Measurements from ENCODE around the gene XCR1. TPM values are rescaled to one million over a fixed set of nuclear protein-coding genes. Genes with fewer than 3 reads are reported as not detected.

Gene XCR1
- polyA plus RNA-seq, 12 donors, result 0.09 to 2.7 (median 0.23) TPM; not detected in 2

Other genes with a start within 250 kb of the XCR1 start
- gene SLC6A20, start 230.9 kb downstream of the XCR1 start, polyA plus RNA-seq (ENCODE audit: insufficient read length in 12 of 12), result 1 to 10 TPM in 1 of 12 donors, under 1 TPM in 10, not detected in 1; 0.04 to 3.4 (median 0.12) TPM
- 10 to 100 TPM in 11 of 12 donors, not detected in 1; 12.5 to 38.8 (median 18.0) TPM for gene LZTFL1, start 185.4 kb downstream of the XCR1 start, polyA plus RNA-seq (ENCODE audit: insufficient read length in 12 of 12)
- under 1 TPM in 1 of 12 donors, not detected in 11; 0.07 TPM for gene CCR9, start 140.9 kb downstream of the XCR1 start, polyA plus RNA-seq (ENCODE audit: insufficient read length in 12 of 12)
- gene CXCR6, start 84.0 kb downstream of the XCR1 start, polyA plus RNA-seq (ENCODE audit: insufficient read length in 12 of 12), result under 1 TPM in 10 of 12 donors, not detected in 2; 0.12 to 0.85 (median 0.41) TPM
- 10 to 100 TPM in 11 of 12 donors, not detected in 1; 20.9 to 44.6 (median 29.6) TPM for gene FYCO1, start 31.7 kb downstream of the XCR1 start, polyA plus RNA-seq (ENCODE audit: insufficient read length in 12 of 12)
- 1 to 10 TPM in 11 of 12 donors, not detected in 1; 1.8 to 4.3 (median 3.6) TPM for gene CCR1, start 180.8 kb upstream of the XCR1 start, polyA plus RNA-seq (ENCODE audit: insufficient read length in 12 of 12)
- gene CCR3, start 215.0 kb upstream of the XCR1 start, polyA plus RNA-seq (ENCODE audit: insufficient read length in 12 of 12), result under 1 TPM in 4 of 12 donors, not detected in 8; 0.11 to 0.39 (median 0.26) TPM

Measured in muscle of arm (tissue), 12 donors.